HS-27A (cell line): ENCODE results near the gene LCT.
"Not testable (repeated sequence)": the region's sequence is repeated elsewhere in the genome, so short reads cannot be mapped to it uniquely, and the experiment has no call there.

Experiments
- DNase-seq: peaks from one replicate; pipeline ENCODE4 v3.0.0-alpha.2; 2012; ENCODE audit warnings: low read depth, missing footprints

The LCT gene

DNA sequence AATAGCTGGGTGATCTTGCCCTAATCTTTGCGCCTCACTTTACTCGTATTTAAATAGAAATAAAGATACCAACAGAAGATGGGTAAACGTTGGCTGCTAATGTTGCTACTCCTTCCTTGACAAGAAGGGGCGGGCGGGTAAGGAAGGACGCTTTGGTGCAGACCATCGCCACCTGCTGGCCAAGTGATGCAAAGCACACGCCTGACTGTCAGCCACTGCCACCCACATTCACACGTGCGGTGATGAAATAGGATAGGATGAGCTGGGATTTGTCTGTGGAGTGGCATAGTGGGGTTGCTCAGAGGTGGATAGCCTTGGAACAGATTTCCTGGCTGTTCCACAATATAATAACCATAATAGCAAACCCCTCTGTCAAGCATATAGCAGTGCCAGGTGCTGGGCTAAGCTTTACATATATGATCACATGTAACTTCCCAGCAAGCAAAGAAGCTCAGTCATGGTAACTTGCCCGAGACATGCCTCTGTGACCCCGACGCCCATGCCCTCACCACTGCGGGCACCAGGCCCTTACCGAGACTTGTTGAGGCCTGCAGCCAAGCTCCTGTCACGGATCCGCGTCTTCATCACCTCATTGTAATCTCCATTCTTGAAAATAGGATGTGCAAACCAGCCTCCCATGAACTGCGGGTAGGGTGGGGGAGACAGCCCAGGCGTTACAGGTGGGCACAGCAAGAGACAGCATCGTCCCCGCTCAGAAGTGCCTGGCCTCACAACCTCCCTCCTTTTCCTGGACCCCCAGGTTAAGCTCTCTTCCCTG is 39.3 kb downstream of the LCT start:
- DNase-seq: peak; percentile 51

DNA sequence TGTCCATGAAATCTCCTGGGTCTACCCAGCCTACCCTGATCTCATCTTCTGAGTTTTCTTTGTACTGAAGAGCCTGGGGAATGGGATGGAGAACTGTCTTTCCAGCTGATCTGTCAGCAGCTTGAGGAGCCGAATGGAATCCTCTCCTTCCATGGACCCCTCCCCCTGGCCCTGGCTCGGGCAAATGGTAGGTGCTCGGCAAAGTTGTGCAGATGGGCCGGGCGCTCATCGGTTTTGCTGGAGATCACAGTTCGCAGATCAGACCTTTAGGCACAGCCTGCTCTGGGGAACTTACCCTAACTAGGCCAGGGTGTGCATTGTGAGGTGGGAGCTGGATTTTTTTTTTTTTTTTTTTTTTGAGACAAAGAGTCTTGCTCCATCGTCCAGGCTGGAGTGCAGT is 40.4 kb downstream of the LCT start:
- no peak for DNase-seq

DNA sequence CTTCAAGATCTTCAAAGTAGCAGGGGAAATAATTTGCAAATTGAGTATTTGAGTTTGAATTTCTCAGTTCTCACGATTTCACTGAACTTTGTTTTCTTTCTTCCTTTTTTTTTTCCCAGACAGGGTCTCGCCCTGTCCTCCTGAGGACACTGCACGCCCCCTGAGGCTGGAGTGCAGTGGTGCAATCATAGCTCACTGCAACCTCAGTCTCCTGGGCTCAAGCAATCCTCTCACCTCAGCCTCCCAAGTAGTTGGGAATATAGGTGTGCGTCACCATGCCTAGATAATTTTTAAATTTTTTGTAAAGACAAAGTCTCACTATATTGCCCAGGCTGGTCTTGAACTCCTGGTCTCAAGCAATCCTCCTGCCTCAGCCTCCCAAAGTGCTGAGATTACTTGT is 41.3 kb downstream of the LCT start:
- not testable (repeated sequence) for DNase-seq

DNA sequence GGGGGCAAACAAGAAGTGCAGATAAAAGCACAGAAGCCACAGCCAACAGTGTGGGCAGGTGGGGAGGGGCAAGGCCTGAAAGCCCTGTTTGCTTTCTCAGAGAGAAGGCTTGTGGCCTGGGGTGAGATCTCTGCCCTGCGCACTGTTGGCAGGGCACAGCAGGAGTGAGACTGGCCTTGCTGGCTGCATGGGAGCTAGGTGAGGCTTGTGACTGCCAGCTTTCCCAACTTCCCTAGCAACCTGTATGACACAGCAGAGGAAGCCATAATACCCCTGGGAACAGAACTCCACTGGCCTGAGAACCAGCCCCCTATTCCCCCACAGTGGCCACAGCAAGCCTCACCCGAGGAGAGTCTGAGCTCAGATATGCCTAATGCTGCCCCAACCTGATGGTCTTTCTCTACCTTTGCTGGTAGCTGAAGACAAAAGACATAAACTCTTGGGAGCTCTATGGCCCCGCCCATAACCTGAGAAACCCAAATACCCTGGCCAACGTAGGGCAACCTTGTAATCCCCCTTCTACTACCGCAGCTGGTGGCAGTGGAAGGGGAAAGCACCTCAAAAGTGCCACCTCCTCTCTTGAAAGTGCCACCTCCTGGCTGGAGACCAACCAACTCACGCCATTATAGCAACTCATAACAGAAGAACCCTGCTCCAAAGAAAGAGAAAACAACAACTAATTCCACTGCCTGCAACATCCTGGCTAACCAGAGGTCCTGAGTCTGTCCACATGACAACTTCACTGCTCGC is 44.4 kb downstream of the LCT start:
- no peak for DNase-seq

DNA sequence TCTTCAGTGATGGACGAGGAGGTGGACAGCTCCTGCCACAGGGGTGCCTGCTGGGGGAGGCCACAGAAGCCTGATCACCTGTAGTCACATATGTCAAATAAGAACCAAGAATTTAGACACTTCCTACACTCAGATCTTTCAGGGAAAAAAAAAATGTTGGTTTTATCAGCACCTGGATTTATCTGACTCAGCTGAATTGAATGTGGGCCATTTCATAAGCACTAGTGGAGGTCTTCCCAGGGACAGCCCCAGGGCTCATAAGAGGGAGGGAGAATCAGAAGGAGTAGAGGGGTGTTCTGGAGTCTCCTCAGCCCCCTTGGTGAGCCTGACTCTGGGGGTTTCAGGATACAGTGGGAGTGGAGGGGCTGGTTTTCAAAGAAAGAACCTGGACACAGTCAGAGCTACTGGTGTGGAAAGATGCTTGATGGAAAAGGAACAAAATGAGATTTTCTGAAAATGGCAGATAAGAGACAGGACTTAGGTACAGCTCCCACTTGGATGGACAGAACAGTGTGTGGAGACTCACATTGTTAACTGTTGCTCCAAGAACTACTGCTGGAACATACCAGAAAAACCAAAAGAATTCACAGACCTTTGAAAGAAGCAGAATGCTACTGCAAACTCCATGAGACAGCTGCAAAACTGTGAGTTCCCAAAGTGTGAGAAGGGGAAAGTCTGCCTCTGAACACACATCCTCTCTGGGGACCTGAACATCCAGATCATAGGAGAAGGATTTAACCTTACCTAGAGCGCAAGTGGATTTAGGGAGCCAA is 45.4 kb downstream of the LCT start:
- DNase-seq: no peak

DNA sequence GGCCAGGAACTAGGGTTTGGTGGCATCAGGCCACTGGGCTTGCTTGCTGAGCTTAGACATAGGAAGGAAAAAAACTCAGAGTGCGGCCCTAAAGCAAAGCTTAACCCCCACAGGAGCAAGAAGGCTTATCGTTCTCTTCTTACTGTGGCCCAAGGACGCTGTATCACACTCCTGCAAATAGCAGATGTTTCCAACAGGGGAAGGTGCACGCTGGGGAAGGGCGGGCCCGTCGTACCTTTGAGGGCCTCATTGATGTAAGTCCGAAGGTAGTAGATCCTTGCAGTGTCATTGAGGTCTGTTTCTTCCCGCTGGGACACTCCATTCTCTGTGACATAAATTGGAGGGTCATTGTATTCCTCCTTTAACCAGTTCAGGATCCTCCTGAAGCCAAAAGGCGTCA is 46.6 kb downstream of the LCT start:
- DNase-seq: no peak

DNA sequence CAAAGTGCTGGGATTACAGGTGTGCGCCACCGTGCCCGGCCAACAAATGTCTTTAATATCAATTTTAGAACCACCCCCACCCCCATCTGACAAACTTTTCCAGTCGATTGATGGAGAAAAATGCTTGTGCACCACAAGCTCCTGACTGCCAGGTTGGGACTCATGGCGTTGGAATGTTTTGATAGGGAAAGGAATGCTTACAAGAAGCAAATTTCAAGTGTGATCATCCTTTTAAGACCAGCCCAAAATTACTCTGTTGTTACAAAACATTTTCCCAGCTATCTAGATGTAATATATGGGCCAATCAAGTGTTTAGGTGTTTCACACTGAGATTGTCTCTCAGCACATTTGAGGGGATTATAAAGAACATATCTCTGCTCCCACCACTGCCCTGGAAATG is 50.2 kb downstream of the LCT start:
- DNase-seq: peak; percentile 98

DNA sequence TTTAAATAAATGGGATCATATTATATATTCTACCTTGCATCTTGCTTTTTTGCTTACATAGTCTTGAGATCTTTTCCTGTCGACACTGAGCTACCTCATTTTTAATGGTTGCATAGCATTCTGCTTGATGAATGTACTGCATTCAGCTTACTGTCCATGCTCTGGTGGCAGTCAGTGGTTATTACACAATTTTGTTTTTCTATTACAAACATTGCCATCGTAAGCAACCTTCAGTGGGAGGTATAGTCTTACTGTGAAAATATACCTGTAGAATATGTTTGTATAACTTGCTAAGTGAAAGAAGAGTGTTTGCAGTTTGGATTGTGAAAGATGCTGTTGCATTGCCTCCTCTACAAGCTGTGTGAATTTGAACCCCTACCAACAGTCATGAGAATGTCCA is 52.0 kb downstream of the LCT start:
- DNase-seq: no peak

DNA sequence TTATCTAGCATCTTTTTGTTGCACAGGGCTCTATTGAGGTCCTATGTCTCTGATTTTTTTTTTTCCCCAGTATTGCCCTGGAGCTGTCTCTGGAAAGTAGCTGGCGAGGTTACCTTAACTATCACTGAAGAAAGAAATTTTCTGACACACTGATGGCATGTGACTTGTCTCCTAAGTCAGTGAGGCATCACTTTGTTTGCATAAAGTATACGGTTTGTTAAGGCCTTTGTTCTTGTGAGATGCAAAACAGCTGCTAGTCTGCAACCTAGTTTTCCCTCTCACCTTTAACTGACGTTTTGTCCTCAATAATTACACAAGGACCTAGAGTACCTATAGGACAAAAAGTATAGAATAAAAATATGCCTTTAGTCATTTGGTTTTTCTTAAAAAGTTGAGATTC is 53.5 kb downstream of the LCT start:
- DNase-seq: no peak

DNA sequence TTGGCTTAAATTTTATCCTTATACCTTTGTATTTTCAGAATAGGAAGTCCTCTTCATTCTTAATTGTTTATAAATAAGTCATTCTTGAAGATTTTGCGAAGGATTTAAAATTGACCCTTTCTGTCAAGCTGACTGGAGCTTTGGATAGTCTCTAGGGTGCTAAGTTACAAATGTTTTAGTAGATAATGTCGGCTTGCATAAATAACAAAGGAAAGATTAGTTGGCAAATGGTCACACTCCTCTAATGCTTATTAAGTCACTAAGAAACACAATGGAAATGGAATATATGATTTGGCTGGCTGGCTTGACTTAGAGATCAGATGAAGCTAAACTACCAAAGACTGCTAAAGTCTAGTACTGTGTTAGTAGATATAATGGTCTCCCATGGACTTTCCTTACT is 54.8 kb downstream of the LCT start:
- DNase-seq: no peak

DNA sequence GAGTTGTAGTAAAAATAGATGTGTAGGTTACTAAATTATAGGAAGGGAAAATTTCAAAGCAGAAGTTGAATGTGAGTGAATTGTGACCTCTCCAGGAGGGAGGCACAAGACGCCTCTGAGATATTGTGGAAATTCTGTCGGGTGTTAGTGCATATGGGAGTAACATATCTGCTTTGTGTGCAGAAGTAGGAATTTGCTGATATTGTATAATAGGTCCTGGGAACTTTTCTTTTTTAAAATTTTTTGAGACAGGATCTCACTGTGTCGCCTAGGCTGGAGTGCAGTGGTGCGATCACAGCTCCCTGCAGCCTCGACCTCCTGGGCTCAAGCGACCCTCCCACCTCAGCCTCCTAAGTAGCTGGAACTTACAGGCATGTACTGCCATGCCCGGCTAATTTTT is 60.6 kb downstream of the LCT start:
- DNase-seq: no peak

DNA sequence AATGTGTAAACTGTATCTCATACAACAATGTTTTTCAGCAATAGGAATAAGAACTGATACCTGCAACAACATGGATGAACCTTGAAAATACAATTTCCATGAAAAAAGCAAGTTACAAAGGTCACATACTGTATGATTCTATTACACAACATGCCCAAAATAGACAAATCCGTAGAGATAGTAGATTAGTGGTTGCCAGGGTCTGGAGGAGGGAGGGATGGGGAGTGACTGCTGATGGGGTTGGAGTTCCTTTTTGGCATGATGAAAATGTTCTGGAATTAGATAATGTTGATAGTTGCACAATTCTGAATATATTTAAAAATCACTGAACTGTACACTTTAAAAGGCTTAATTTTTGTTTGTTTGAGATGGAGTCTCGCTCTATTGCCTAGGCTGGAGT is 61.6 kb downstream of the LCT start:
- DNase-seq: no peak

DNA sequence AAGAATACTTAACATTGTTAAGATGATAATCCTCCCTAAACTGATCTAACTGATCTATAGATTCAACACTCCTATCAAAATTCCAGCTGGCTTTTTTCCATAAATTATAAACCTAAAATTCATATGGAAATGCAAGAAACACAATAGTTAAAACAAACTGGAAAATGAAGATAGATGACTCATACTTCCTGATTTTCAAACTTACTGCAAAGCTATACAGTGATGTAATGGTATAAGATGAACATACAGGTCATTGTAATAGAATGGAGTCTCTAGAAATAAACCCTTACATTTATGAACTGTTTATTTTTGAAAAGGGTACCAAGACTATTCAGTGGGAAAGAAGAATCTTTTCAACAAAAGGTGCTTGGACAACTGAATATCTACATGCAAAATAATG is 63.1 kb downstream of the LCT start:
- no peak for DNase-seq

DNA sequence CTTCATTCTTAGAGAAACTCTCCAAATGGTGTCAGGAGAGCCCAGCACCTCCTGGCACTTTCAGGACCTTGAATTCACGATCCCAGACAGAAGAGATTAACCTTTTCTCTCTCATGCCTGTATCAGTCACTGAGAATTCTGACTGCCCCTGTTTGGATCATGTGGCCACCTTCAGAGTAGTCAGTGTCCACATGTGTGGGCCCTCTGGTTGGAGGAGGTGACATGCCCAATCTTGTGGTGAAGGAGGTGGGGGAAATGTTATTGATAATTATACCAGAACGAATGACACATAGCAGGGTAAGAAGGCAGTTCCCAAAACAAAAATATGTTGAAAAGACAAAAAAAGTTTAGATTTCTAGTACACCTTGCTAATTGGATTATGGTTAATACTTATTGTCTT is 63.7 kb downstream of the LCT start:
- DNase-seq: no peak

DNA sequence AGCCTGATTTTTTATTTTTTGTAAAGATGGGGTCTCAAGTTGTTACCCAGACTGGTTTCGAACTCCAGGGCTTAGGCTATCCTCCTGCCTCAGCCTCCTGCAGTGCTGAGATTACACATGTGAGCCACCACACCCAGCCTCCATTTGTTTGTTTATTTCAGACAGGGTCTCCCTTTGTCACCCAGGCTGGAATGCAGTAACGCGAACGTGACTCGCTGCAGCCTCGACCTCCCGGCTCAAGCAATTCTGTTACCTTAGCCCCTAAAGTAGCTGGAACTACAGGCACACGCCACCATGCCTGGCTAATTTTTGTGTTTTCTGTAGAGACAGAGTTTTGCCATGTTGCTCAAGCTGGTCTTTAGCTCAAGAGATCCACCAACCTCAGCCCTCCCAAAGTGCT is 68.1 kb downstream of the LCT start:
- no peak for DNase-seq

DNA sequence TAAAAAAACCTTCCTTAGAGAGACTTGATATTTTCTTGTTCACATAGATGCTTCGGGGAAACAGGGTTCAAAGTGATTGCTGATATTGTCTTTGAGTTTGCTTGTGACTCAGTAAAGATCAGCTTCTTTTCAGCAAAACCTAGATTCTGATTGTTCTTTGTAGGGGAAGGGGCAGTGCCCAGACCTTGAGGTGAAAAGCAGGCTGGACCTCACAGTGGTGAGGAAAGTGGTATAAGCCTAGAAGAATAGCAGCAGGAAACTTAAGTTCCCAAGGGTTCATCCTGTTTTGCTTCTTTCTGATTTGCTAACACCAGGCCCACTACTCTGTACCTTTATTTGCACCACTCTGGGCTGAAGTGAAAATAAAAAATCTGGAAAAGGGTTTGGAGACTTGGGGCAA is 74.5 kb downstream of the LCT start:
- no peak for DNase-seq

DNA sequence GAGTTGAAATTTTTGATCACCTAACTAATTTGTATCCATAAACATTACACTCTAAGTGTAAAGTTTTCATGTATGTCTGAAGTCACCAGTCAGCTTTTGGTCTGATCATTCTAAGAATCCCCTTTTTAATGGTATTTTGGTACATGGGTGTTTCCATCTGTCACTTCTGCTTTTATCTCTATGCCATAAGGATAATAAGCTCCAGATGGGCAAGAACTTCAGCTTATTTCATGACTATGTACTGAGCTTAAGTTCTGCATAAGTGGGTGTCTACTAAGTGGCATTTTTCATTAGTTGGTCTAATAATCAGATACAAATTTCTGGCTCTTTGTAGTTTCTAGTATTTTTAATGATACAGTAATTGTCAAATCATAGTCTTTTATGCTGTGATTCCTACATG is 75.0 kb downstream of the LCT start:
- DNase-seq: no peak

DNA sequence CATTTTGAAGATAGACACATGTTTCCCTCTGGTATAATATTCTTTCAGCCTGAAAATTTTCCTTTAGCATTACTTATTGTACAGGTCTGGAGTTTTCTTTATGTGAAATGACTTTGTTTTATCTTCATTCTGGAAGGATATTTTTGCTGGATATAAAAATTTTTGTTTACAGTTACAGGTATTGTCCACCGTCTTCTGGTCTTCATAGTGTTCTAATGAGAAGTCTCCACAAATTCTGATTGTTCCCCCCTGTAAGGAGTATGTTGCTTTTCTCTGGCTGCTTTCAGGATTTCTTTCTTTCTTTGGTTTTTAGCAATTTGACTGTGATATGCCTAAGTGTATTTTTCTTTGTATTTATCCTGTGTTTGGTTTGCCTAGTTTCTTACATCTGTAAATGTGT is 80.3 kb downstream of the LCT start:
- no peak for DNase-seq

DNA sequence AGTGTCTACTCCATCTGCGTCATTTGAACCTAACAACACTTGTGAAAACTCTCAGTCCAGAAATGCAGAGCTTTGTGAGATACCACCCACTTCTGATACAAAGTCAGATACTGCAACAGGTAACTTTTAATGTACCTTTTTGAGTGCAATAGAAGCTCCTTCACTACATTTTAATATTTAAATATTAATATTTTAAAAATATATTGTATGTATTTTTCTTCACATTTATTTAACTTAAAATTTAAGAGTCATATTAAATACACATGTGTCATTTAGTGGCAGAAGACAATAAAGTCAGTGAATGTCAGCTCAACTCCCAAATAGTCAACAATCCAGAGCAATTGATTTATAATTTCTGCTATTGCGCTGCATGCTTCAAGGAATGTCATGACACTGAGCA is 81.4 kb downstream of the LCT start:
- no peak for DNase-seq

DNA sequence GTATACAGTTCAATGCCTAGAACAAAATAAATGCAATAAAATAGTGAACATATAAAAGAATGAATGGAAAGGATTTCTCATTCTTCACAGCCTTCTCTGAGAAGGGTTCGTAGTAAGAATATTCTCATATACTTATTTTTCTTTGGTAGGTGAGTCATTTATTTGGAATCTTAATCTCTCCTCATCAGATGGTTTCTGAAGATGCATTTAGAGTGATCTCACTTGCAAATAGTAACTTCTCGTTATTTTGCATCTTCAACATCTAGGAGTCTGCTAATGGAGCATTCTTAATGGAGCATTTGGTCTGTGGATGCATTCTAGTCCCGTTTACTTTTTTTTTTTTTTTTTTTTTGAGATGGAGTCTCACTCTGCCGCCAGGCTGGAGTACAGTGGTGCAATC is 91.4 kb downstream of the LCT start:
- DNase-seq: no peak

DNA sequence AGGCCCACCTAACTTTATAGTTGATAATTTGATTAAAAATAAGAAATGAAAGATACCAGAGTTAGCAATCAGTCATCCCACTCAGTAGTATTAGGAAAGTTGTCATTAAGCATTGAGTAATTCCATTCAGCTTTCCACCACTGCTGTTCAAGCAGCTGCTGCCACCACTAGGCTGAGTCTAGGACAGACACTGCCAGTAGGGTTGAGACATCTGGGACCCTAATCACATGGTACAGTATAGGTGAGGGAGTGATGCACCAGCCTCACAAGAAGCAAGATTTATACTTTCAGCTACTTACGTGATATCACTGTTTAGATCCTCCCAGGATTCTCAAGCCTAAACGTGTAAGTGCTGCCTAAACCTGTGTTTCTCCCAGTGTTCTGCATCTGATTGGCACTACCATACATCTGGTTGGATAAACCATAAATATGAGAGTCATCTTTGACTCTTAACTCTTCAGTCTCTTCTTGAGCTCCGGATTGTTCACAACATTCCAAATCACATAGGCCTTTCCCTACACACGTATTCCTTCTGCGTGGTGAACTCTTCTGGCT is 92.1 kb downstream of the LCT start:
- DNase-seq: no peak

DNA sequence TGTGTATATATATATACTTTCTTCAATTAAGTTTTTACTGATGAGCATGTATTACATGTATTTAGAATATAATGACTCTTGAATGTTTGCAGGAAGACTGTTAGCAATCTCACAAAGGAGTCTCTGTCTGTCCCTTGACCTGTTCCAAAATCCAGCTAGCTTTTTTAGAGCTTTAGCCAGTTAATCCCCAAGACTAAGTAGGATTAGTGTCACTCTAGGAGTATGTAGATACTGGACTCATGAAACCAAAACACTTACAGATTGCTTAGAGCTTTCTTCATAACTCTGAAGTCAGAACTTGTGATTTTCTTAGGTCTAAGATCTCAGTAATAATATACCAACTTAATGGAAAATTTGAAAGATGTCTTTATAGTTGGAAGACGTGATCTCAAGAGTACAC is 93.1 kb downstream of the LCT start:
- DNase-seq: no peak

DNA sequence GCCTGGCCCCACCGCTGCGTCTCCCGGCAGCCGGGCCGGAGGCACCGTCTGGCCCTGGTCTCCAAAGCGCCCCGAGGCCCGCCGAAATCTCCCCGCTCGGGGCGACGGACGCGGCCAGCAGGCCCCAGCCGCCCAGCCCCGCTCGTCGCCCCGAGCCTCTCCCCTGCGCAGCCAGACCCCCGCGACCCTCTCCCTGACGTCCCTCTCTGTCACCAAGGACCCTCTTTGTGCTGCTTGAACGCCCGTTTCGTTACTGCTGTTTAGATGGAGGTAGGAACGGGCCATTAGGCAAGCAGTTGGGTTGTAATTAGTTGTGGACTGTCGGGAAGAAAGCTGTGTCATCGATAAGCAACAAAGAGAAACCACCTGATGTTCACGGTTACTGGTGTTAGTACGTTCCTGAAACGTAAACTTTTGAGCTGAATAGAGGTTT is 94.6 kb downstream of the LCT start:
- no peak for DNase-seq
